ENCODE measurements around the gene C10orf67.
"Not testable (repeated sequence)": the region's sequence is repeated elsewhere in the genome, so short reads cannot be mapped to it uniquely, and the experiment has no call there.

C10orf67 gene

GRCh38 chr10:23322082-23322481, 22.5 kb downstream of the C10orf67 start:
- FAIRE-seq = no peak

DNA sequence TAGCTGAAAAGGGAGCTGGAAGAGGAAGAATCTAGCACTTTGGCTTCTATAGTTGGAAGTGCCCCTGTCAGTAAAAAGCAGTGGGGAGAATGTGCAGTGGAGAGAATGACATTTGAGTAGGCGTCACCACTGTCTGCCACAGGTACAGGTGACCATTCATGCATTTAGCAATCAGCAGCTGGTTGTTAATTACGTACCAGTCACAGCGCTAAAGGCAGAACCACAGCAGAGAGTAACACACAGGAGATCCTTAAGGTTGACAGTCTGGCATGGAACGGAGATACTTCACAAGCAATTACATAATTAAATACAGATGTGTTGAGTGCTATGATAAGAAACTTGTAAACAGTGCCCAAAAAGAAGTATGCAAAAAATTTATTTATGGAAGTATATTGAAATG, 24.8 kb downstream of the C10orf67 start:
- no peak for FAIRE-seq

- no peak for FAIRE-seq
These were observed 26.2 kb downstream of the C10orf67 start for GRCh38 chr10:23318359-23318758.

- FAIRE-seq = no peak
These were observed 27.2 kb downstream of the C10orf67 start for GRCh38 chr10:23317416-23317815.

GRCh38 chr10:23316406-23316805, 28.2 kb downstream of the C10orf67 start:
- FAIRE-seq = no peak

- FAIRE-seq = no peak
These were observed 28.6 kb downstream of the C10orf67 start for GRCh38 chr10:23315966-23316365.

DNA sequence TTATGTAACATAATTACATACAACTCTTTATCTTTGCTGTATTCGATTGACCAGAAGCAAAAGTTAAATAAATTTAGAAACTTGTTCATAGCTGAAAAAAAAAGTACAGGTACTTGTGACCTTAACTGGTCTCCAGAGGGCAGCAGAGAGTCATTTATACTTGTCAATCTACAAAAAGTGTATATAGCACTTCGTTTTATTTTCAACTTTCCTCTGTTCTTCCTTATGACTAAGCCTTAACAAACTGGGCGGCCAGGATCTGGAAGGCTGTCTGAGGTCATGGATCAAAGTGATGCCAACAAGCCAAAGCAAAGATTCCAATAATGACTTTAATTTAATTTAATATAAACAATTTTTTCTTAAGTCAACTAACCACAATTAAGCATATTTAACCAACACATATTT, 29.8 kb downstream of the C10orf67 start:
- peak; percentile 84 for FAIRE-seq

GRCh38 chr10:23311034-23311433, 33.6 kb downstream of the C10orf67 start:
- no peak for FAIRE-seq

GRCh38 chr10:23310404-23310803, 34.2 kb downstream of the C10orf67 start:
- no peak for FAIRE-seq

DNA sequence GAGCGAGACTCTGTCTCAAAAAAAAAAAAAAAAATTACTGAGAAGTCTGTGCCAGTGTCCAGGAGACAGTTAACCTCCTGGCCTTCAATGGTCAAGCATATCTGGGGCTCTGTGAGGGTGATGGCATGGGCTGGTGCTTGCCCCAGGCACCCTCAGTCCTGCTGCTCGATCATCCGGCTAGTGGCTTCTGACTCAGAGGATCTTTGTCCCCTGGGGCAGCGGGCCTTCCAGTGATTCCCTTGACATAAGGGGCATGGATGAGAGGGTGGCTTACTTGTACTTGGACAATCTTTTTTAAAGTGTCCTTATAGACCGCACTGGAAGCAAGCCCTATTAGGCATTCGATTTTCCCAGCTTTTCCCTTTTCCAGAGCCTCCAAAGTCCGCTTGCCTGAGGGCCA, 44.6 kb downstream of the C10orf67 start:
- FAIRE-seq = not testable (repeated sequence)

DNA sequence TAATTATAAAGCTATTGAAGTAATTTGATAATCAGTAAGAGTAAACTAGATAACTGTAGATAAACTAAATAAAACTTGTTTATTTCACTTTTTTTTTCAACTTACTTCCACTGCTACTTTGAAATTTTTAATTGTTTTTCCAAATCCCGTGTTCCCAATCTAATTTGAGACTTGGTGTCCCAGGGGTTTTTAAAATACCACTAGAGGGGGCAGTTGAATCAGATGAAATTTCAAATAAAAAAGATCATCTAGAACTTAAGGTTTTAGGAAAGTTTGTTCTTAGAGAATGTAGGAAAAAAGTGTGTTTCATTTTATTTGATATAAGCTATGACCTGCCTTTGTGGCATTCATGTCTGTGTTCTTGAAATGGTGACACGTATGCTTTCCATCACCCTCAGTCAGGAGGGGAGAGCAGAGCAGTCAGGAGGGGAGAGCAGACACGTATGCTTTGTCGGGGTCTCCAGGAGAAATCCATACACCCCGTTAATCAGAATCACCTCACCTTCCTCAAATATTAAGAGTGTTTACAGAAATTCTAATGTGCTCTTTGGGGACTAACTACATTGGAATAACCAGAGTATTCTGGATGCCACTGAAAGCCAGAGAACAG, 49.9 kb downstream of the C10orf67 start:
- FAIRE-seq = peak; percentile 72

DNA sequence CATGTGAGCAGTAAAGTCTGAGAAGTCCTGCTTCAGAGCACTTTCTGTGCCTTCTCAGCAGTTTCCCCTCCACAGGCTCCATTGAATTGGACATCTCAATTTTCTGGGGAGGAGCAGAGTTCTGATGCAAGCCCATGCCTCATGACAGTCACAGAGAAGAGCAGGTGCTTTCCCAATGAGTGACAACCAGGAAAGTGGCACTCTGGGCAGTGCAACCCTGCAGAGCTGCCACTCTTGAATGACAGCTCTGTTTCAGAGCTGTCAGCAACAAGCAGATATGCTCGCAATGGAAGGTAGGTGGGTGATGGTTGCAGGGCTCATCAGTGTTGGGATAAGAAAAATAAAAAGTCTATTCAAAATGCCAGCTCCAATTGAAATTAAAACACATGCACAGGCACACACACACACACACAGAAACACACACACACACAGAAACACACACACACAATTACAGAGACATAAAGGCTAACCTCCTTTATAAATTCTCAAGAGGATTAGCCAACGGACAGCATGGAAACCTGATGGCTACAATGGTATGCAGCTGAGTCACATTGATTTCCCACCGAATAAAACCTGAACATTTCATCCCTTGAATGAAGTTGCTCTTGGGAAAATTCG, 50.5 kb downstream of the C10orf67 start:
- no peak for FAIRE-seq

- no peak for FAIRE-seq
These were observed 51.4 kb downstream of the C10orf67 start for GRCh38 chr10:23293145-23293724.

- no peak for FAIRE-seq
These were observed 52.9 kb downstream of the C10orf67 start for GRCh38 chr10:23291551-23292334.

- FAIRE-seq = no peak
These were observed 59.8 kb downstream of the C10orf67 start for GRCh38 chr10:23284674-23285335.

DNA sequence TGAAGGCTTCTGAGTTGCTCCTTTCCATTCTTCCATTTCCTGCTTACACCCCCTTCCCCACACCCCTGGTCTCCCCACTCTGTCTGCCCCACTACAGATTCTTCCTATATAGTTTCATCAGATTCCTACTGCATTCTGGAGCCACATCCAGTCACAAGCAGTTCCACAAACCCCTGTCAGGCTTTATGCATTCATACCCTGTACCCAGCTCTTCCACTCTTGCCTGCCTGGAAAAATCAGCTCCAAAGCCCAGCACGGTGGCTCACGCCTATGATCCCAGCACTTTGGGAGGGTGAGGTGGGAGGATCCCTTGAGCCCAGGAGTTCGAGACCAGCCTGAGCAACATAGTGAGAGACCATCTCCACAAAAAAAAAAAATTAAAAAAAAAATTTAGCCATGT, 60.4 kb downstream of the C10orf67 start:
- FAIRE-seq = no peak

GRCh38 chr10:23283680-23284079, 60.9 kb downstream of the C10orf67 start:
- FAIRE-seq = no peak

- no peak for FAIRE-seq
These were observed 63.6 kb downstream of the C10orf67 start for GRCh38 chr10:23281044-23281433.

- no peak for FAIRE-seq
These were observed 64.1 kb downstream of the C10orf67 start for GRCh38 chr10:23280419-23281043.

DNA sequence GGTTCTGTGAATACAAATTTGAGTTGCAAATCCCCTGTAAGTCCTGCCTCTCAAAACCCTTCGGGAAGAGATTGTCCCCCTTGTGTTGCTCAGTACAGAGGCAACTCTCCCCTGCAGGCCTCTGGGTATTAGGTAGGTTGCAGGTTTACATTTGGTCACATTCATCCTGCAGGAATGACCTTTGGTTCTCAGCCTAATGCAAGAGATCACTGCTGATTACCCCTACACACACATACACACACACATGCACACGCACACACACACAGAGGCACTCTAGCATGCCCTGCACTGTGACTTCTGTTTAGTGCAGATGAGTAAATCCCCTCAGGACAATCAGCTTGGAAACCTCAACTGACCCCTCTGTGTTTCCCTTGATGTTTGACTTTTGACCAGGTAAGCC, 69.2 kb downstream of the C10orf67 start:
- no peak for FAIRE-seq

- FAIRE-seq = not testable (repeated sequence)
These were observed 70.4 kb downstream of the C10orf67 start for GRCh38 chr10:23274179-23274578.

GRCh38 chr10:23270531-23270930, 74.1 kb downstream of the C10orf67 start:
- FAIRE-seq = no peak

Measured in endometrium (tissue), 2 donors.